ENCODE results near the gene SOX21.

Gene SOX21

DNA sequence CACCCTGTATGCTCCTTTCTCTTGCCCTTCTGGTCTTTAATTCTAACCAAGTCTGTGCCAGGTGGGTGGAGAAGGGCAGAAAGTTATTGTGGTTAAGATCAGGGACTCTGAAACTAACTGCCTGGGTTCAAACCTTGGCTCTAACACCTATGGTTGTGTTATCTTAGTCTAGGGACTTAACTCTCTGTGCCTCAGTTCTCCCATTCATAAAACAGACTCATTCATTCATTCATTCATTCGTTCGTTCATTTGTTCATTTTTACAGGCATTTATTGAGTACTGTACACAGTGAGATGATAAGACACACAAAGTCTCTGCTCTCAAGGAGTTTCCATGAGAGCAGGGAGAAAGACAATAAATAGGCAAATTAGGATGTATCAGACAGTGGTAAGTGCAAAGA is 30.1 kb downstream of the SOX21 start:
- TF ChIP-seq, protein P1, sequence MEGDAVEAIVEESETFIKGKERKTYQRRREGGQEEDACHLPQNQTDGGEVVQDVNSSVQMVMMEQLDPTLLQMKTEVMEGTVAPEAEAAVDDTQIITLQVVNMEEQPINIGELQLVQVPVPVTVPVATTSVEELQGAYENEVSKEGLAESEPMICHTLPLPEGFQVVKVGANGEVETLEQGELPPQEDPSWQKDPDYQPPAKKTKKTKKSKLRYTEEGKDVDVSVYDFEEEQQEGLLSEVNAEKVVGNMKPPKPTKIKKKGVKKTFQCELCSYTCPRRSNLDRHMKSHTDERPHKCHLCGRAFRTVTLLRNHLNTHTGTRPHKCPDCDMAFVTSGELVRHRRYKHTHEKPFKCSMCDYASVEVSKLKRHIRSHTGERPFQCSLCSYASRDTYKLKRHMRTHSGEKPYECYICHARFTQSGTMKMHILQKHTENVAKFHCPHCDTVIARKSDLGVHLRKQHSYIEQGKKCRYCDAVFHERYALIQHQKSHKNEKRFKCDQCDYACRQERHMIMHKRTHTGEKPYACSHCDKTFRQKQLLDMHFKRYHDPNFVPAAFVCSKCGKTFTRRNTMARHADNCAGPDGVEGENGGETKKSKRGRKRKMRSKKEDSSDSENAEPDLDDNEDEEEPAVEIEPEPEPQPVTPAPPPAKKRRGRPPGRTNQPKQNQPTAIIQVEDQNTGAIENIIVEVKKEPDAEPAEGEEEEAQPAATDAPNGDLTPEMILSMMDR (IDR thresholded peaks at IDR 0.05) = no peak

DNA sequence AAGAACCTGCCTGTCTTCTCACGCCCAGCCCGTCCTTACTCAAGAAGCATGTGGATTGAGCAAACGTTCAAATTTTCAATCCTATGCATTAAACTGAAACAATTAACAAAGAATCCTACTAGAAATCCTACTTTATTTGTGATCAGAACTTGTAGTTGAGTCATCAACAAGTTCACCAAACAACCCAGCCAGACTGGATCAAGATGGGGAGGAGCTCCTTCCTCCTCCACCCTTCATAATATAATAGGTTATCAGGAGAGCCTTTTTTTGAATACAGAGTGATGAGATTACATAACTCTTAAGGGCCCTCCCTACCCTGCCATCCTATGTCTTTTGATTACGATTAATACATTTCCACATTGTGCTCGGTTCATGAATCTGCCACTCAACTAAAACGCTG is 32.7 kb downstream of the SOX21 start:
- TF ChIP-seq, protein P1 (IDR thresholded peaks at IDR 0.05) = no peak

DNA sequence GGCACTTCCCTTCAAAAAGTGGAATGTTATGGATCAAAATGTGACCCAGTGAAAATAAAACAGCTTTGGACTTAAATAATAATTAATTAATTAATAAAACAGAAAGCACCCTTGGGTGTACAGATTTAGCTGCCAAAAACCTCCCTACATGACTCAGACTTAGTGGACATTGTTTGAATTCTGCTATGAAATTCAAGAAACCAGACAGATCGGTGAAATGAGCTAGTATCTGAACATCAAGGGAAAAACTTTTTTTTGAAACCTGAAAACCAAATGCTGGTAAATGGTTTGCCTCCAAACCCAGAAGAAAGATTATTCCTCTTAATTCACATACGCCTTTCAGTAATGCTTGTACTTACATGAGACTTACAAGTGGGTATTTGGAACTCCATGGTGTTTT is 33.5 kb downstream of the SOX21 start:
- TF ChIP-seq, protein P1 (IDR thresholded peaks at IDR 0.05) = no peak

DNA sequence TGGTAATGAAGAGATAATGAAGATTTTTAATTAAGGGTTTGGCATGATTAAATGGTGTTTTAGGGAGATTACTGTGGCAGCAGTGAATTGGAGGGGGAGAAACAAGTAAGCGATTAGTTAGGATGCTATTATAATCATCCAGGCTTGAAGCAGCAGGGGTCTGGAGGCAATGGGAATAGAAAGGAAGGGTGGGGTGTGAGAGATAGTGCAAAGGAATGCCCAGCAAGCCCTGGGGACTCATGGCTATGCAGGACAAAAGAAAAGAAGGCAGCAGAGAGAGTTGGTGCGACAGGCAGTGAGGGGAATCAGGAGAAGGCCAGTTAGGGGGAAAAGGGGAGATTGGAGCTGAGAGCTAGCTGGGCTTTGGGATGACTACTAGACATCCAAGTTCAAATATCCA is 34.5 kb downstream of the SOX21 start:
- TF ChIP-seq, protein P1 (IDR thresholded peaks at IDR 0.05) = no peak

DNA sequence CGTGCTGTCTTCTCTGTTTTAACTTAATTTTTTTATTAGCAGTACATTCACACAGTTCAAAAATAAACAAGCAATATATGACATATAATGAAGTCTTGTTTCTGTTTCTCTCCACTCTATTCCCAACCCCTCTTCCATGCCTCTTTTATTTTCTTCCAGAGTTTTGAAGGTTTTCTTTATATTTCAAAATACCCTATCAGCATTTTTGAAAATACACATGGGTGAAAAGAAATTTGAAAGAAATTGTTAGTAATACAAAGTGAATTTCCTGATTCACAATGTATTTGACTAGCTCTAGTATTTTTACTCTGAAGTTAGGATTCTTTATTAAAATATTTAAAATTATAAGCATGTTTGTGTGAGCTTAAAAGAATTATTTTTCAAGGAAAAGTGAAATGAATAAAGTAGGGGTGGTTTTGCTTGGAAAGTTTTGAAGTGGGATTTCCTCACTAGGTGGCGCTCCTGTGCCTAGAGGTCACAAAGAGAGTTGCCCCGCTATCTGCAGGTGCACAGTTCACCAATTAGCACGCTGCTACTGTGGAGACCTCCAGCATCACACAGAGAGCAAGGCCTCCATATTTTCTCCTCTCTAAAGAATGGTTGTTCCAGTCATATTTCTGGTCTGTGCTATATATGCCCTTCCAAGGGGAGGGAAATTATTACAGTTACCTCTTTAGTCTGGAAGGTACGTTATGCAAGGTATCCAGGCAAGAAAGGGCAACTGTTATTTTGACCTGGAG is 37.6 kb downstream of the SOX21 start:
- TF ChIP-seq, protein P1 (IDR thresholded peaks at IDR 0.05) = peak; percentile 64

DNA sequence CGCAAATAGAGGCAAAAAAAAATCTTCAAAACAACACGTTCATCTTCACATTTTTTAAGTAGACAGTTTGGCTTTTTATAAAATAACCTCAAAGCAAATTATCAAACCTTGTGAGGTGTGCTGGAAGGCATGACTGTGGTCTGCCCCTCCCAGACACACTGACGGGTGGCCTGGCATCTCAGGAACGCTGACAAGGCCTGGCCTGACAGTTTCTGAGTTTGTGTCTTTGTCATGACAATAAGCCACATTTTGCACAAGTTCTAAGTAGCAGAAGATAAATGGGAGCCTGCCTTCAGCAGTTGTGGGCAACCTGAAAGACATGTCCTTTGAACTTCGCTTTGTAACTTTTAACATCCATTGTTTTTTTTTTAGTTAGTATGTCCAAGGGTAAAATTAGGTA is 38.5 kb downstream of the SOX21 start:
- TF ChIP-seq, protein P1 (IDR thresholded peaks at IDR 0.05) = no peak

DNA sequence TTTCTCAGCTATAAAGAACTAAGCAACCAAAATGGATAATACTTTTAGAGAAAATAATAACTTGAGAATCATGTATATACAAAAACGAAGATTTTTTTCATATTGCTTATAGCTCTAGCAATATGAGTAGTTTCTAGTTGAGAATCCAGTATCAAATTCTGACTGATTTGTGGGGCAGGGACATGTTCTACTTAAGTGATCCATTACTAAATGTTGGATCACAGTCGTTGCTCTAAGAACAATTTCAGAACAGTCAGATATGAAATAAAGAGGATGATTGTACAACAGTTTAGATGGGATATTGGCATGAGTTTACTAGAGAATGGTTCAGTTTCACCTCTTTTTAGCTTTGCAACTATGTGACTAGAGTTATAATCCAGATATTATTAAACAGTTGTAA is 39.9 kb downstream of the SOX21 start:
- TF ChIP-seq, protein P1 (IDR thresholded peaks at IDR 0.05) = no peak

DNA sequence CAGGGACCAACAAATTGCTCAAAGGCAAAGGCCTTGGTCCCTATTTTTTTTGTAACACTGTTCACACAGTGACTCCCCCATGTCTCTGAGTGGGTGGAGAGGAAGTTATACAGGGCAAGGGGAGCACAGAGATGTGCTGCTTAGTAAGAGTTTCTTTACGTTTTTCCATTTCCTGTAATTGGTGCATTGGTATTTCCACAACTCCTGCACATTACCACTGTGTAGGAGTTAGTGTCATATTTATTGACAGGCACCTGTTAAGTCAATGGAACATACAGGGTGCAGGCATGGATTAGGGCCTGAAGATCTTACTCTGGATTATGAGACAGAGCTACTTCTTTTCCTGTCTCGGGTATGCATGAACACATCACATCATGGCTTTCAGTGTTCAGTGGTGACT is 45.2 kb downstream of the SOX21 start:
- TF ChIP-seq, protein P1 (IDR thresholded peaks at IDR 0.05) = no peak

All from LNCAP (cell line).